Vagina (tissue), 2 donors: ENCODE data around the gene BCL6.

Experiments
- POLR2A ChIP-seq, 2 donors: fragments of 450-650 bp; IDR thresholded peaks; one replicate each; pipeline ENCODE4 v1.6.1; 2017; ENCODE audit warnings: antibody characterized with exemption in 2 of 2, mild to moderate bottlenecking in 2 of 2, moderate library complexity in 2 of 2
- POLR2AphosphoS5 ChIP-seq, 2 donors: sonication (generic); formaldehyde crosslinking; IDR thresholded peaks; one replicate each; pipeline ENCODE4 v1.9.0; 2017; ENCODE audit warnings: antibody characterized with exemption in 2 of 2, mild to moderate bottlenecking in 2 of 2, low read depth in 1 of 2; ENCODE audit not compliant: insufficient read depth in 1 of 2
- TF ChIP-seq, protein P1 (sequence below), 3 experiments: fragments of 450-650 bp in 2 of 3; fragments of 200-600 bp in 1 of 3; sonication (generic) in 1 of 3; IDR thresholded peaks; one replicate each; pipeline ENCODE4 v1.5.1; 2017 to 2019; ENCODE audit warnings: antibody characterized with exemption in 3 of 3, mild to moderate bottlenecking in 2 of 3, moderate library complexity in 2 of 3

- TF ChIP-seq POLR2A (IDR thresholded peaks at IDR 0.05) (no peak), POLR2AphosphoS5 (IDR thresholded peaks at IDR 0.05; ENCODE audit: insufficient read depth in 1 of 2, low read depth in 1 of 2) (peak in 1 of 2 donors; percentile 59)
- TF ChIP-seq, protein P1, sequence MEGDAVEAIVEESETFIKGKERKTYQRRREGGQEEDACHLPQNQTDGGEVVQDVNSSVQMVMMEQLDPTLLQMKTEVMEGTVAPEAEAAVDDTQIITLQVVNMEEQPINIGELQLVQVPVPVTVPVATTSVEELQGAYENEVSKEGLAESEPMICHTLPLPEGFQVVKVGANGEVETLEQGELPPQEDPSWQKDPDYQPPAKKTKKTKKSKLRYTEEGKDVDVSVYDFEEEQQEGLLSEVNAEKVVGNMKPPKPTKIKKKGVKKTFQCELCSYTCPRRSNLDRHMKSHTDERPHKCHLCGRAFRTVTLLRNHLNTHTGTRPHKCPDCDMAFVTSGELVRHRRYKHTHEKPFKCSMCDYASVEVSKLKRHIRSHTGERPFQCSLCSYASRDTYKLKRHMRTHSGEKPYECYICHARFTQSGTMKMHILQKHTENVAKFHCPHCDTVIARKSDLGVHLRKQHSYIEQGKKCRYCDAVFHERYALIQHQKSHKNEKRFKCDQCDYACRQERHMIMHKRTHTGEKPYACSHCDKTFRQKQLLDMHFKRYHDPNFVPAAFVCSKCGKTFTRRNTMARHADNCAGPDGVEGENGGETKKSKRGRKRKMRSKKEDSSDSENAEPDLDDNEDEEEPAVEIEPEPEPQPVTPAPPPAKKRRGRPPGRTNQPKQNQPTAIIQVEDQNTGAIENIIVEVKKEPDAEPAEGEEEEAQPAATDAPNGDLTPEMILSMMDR (IDR thresholded peaks at IDR 0.05) = peak; percentile 33 to 68 (median 58)
These were observed 6.8 kb downstream of the BCL6 start for GRCh38 chr3:187738331-187739093.
